ENCODE data around the gene LRP1B.

DNA sequence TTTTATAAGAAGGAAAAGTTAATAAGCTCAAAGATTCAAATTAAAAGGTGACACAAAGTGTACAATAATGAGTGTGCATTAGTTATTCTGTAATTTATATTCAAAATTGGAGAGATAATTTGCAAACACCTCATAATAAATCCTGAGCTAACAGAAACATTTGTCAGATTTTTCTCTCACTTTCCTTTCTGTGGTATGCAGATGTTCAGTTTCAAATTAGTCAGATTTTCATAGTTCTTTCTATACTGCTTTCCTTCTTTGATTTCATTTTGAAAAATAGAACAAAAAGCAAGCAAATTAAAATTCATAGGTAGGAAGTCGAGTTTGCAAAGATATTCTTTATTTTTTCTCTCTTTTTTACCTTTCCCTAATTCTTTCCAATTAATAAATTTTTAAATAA, 1930.5 kb downstream of the LRP1B start:
- TF ChIP-seq, protein P1, sequence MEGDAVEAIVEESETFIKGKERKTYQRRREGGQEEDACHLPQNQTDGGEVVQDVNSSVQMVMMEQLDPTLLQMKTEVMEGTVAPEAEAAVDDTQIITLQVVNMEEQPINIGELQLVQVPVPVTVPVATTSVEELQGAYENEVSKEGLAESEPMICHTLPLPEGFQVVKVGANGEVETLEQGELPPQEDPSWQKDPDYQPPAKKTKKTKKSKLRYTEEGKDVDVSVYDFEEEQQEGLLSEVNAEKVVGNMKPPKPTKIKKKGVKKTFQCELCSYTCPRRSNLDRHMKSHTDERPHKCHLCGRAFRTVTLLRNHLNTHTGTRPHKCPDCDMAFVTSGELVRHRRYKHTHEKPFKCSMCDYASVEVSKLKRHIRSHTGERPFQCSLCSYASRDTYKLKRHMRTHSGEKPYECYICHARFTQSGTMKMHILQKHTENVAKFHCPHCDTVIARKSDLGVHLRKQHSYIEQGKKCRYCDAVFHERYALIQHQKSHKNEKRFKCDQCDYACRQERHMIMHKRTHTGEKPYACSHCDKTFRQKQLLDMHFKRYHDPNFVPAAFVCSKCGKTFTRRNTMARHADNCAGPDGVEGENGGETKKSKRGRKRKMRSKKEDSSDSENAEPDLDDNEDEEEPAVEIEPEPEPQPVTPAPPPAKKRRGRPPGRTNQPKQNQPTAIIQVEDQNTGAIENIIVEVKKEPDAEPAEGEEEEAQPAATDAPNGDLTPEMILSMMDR (IDR thresholded peaks at IDR 0.05), result no peak
- TF ChIP-seq, protein P2, sequence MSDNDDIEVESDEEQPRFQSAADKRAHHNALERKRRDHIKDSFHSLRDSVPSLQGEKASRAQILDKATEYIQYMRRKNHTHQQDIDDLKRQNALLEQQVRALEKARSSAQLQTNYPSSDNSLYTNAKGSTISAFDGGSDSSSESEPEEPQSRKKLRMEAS (IDR thresholded peaks at IDR 0.05), result no peak
- no peak for TF ChIP-seq PBX3 (IDR thresholded peaks at IDR 0.05)

All from A549 (cell line).